NCI-H1930 (cell line): ENCODE results near the gene PYHIN1.

Experiments
- DNase-seq, 2 experiments: peaks; one replicate each; lab custom pipeline; 2025; lab: John Stamatoyannopoulos, UW

PYHIN1 gene

DNA sequence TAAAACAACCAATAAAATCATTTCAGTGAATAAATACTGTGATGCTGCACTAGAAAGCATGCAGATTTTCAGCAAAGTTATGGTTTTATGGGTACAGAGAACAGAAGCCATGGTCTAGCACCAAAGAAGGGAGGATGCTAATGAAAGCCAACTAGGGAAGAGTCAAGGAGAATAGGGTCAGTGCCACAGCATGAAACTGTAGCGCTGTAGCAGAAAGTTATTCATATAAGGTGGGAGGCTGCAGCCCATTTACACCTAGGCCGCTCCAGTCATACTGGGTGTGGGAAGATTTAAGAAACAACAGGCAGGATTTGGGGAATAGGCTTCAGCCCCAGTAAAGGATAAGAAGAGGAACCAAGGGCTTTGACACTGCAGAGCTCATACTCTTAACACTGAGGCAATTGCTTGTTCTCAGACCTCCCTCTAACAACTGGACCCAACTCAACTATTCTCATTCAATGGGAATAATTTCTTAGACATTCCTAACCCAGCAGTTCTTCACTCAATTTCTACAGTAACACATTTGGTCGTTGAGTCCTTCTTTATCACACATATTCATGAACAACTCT lies 82.7 kb downstream of the PYHIN1 start:
- DNase-seq = no peak

DNA sequence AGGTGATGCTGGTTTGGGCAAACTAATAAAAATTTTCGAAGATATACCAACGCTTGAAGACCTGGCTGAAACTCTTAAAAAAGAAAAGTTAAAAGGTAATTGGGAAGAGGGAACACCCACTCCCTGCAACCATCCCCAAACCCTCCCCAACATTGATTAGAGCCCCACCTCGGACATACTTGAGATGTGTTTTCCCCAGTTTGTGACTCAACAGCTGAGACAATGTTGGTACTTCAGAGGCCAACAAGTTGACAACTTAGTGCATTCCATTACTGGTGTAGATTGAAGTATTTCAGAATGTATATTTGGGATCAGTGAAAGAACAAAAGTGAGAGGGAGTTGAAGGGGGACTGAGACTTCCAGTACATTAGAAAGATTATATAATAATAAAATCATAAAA lies 83.5 kb downstream of the PYHIN1 start:
- no peak for DNase-seq

- no peak for DNase-seq
These were observed 84.1 kb downstream of the PYHIN1 start for GRCh38 chr1:159015440-159015909.

- DNase-seq = no peak
These were observed 92.4 kb downstream of the PYHIN1 start for GRCh38 chr1:159023723-159024122.

- no peak for DNase-seq
These were observed 93.7 kb downstream of the PYHIN1 start for GRCh38 chr1:159025043-159025442.
